ENCODE results near the gene BRMS1L. TPM values are rescaled to one million over a fixed set of nuclear protein-coding genes. Genes with fewer than 3 reads are reported as not detected.
"Not testable (repeated sequence)": the region's sequence is repeated elsewhere in the genome, so short reads cannot be mapped to it uniquely, and the experiment has no call there.

The BRMS1L gene
- total and polyA plus RNA-seq, 2 of the 13 experiments (the other 11 are each of a cell fraction or from before 2014, with no cell fraction given): 21.1 to 23.8 TPM

- TF ChIP-seq ZNF704 (CRISPR knock-in tag; IDR thresholded peaks at IDR 0.05; ENCODE audit: borderline replicate concordance): peak; percentile 99
- TF ChIP-seq ZNF224 (CRISPR knock-in tag; IDR thresholded peaks at IDR 0.05): peak; percentile 85; the same call in 1 of the 2 replicates
- not testable (repeated sequence) for TF ChIP-seq GABPA (IDR thresholded peaks at IDR 0.05; ENCODE audit: low read depth, low read length)
- peak; percentile 81 for TF ChIP-seq GABPA (CRISPR knock-in tag; IDR thresholded peaks at IDR 0.05; ENCODE audit: low read depth)
- 0 out of 2 replicates have a peak, but pooled peaks have one; percentile 92 for TF ChIP-seq ZNF713 (CRISPR knock-in tag; IDR thresholded peaks at IDR 0.05)
- TF ChIP-seq CAMTA2 (CRISPR knock-in tag; IDR thresholded peaks at IDR 0.05; ENCODE audit: borderline replicate concordance): peak; percentile 63; the same call in 1 of the 2 replicates
- peak; percentile 95 for TF ChIP-seq RFX1 (IDR thresholded peaks at IDR 0.05)
- TF ChIP-seq SMAD3 (CRISPR knock-in tag; IDR thresholded peaks at IDR 0.05): peak; percentile 96
- peak; percentile 7; the same call in 1 of the 2 replicates for TF ChIP-seq HIVEP1 (CRISPR knock-in tag; IDR thresholded peaks at IDR 0.05)
- TF ChIP-seq, protein P1, sequence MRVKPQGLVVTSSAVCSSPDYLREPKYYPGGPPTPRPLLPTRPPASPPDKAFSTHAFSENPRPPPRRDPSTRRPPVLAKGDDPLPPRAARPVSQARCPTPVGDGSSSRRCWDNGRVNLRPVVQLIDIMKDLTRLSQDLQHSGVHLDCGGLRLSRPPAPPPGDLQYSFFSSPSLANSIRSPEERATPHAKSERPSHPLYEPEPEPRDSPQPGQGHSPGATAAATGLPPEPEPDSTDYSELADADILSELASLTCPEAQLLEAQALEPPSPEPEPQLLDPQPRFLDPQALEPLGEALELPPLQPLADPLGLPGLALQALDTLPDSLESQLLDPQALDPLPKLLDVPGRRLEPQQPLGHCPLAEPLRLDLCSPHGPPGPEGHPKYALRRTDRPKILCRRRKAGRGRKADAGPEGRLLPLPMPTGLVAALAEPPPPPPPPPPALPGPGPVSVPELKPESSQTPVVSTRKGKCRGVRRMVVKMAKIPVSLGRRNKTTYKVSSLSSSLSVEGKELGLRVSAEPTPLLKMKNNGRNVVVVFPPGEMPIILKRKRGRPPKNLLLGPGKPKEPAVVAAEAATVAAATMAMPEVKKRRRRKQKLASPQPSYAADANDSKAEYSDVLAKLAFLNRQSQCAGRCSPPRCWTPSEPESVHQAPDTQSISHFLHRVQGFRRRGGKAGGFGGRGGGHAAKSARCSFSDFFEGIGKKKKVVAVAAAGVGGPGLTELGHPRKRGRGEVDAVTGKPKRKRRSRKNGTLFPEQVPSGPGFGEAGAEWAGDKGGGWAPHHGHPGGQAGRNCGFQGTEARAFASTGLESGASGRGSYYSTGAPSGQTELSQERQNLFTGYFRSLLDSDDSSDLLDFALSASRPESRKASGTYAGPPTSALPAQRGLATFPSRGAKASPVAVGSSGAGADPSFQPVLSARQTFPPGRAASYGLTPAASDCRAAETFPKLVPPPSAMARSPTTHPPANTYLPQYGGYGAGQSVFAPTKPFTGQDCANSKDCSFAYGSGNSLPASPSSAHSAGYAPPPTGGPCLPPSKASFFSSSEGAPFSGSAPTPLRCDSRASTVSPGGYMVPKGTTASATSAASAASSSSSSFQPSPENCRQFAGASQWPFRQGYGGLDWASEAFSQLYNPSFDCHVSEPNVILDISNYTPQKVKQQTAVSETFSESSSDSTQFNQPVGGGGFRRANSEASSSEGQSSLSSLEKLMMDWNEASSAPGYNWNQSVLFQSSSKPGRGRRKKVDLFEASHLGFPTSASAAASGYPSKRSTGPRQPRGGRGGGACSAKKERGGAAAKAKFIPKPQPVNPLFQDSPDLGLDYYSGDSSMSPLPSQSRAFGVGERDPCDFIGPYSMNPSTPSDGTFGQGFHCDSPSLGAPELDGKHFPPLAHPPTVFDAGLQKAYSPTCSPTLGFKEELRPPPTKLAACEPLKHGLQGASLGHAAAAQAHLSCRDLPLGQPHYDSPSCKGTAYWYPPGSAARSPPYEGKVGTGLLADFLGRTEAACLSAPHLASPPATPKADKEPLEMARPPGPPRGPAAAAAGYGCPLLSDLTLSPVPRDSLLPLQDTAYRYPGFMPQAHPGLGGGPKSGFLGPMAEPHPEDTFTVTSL (CRISPR knock-in tag; IDR thresholded peaks at IDR 0.05; ENCODE audit: borderline replicate concordance): peak; percentile 68; the same call in 1 of the 2 replicates
- peak; percentile 87 for TF ChIP-seq TEAD3 (CRISPR knock-in tag; optimal IDR thresholded peaks at IDR 0.05; ENCODE audit: borderline replicate concordance)
- TF ChIP-seq RELA (CRISPR knock-in tag; IDR thresholded peaks at IDR 0.05): 0 out of 2 replicates have a peak, but pooled peaks have one; percentile 32
- TF ChIP-seq, protein P2, sequence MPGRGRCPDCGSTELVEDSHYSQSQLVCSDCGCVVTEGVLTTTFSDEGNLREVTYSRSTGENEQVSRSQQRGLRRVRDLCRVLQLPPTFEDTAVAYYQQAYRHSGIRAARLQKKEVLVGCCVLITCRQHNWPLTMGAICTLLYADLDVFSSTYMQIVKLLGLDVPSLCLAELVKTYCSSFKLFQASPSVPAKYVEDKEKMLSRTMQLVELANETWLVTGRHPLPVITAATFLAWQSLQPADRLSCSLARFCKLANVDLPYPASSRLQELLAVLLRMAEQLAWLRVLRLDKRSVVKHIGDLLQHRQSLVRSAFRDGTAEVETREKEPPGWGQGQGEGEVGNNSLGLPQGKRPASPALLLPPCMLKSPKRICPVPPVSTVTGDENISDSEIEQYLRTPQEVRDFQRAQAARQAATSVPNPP (CRISPR knock-in tag; IDR thresholded peaks at IDR 0.05): peak; percentile 92; the same call in 1 of the 2 replicates
- TF ChIP-seq ZNF235 (CRISPR knock-in tag; IDR thresholded peaks at IDR 0.05; ENCODE audit: borderline replicate concordance): peak; percentile 50; the same call in 1 of the 2 replicates
- TF ChIP-seq ZNF572 (CRISPR knock-in tag; IDR thresholded peaks at IDR 0.05): peak; percentile 89; the same call in 1 of the 2 replicates
- peak; percentile 88 for TF ChIP-seq ZNF550 (CRISPR knock-in tag; IDR thresholded peaks at IDR 0.05; ENCODE audit: borderline replicate concordance)
- peak; percentile 95 for TF ChIP-seq NFKBIZ (CRISPR knock-in tag; IDR thresholded peaks at IDR 0.05)
- TF ChIP-seq ZGPAT (CRISPR knock-in tag; IDR thresholded peaks at IDR 0.05): peak; percentile 99
- TF ChIP-seq ZNF598 (CRISPR knock-in tag; IDR thresholded peaks at IDR 0.05; ENCODE audit: borderline replicate concordance): peak; percentile 93
- TF ChIP-seq YEATS4 (CRISPR knock-in tag; IDR thresholded peaks at IDR 0.05; ENCODE audit: borderline replicate concordance): peak; percentile 96
Measured at GRCh38 chr14:35808638-35809563, 17.2 kb upstream of the BRMS1L start, which contains the start of gene RALGAPA1 (continued).

Data from HepG2 (cell line).